DOHH2 (cell line): ENCODE results near the gene JMJD6.

ENCODE experiments used
- EZH2phosphoT487 ChIP-seq: fragments of 200-600 bp; sonication (generic); IDR thresholded peaks from 2 replicates; pipeline ENCODE4 v1.6.1; 2017; ENCODE audit warnings: borderline replicate concordance, mild to moderate bottlenecking, antibody characterized with exemption, low read length, moderate library complexity, mixed read lengths
- TF ChIP-seq, protein P1 (sequence below): fragments of 200-600 bp; sonication (generic); IDR thresholded peaks from one replicate; pipeline ENCODE4 v1.5.1; 2014; ENCODE audit warnings: antibody characterized with exemption, mild to moderate bottlenecking, low read depth, low read length; ENCODE audit not compliant: poor library complexity, severe bottlenecking

DNA sequence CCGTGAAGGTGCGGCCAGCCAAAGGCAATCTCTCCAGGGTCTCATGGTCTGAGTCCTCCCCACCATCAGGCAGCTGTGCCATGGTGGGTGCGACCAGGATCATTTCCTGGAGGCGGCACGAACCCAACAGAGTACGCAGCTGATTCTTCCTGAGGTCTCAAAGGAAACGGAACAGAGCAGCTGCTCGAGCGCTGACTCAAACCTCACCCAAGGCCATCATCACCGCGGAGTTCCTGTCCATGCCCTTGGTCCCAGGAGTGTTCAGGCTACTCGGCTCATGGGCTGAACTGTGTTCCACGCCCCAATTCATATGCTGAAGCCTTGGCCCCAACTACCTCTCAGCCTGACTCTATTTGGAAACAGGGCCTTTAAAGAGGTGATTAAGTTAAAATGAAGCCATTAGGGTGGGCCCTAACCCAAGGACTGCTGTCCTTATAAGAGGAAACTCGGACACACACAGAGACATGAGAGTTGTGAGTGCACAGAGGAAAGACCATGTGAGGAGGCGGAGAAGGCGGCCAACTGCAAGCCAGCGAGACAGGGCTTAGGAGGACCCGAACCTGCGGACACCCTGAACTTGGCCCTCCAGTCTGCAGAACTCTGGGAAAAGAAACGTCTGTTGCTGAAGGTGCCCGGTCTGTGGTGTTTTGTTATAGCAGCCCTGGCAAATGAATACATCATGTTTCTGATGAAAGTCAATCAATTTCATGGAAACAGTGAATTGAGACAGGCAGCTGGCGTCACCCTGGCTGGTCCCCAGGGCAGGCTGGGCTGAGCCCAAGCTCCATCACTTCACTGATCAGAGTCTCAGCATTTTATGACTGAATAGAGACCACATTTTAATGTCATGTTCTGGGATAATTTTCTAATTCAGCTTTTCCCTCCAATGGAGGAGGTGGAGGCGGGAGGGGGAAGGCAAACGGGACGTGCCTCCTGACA lies 29.4 kb downstream of the JMJD6 start:
- TF ChIP-seq, protein P1, sequence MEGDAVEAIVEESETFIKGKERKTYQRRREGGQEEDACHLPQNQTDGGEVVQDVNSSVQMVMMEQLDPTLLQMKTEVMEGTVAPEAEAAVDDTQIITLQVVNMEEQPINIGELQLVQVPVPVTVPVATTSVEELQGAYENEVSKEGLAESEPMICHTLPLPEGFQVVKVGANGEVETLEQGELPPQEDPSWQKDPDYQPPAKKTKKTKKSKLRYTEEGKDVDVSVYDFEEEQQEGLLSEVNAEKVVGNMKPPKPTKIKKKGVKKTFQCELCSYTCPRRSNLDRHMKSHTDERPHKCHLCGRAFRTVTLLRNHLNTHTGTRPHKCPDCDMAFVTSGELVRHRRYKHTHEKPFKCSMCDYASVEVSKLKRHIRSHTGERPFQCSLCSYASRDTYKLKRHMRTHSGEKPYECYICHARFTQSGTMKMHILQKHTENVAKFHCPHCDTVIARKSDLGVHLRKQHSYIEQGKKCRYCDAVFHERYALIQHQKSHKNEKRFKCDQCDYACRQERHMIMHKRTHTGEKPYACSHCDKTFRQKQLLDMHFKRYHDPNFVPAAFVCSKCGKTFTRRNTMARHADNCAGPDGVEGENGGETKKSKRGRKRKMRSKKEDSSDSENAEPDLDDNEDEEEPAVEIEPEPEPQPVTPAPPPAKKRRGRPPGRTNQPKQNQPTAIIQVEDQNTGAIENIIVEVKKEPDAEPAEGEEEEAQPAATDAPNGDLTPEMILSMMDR, result no peak
- TF ChIP-seq EZH2phosphoT487, result no peak
